Osteoblast (primary cell): Measurements from ENCODE around the gene NEUROG3. TPM values are rescaled to one million over a fixed set of nuclear protein-coding genes. Genes with fewer than 3 reads are reported as not detected.

Experiments
- DNase-seq: peaks from one replicate; pipeline ENCODE4 v3.0.0; 2011; ENCODE audit warnings: low spot score, mixed read lengths; ENCODE audit not compliant: insufficient read length; ENCODE audit errors: missing footprints
- H2AFZ ChIP-seq: 2 replicates; pipeline ENCODE4 v1.6.0; 2011; ENCODE audit warnings: mild to moderate bottlenecking, low read length
- H3K27ac ChIP-seq: 2 replicates; pipeline ENCODE4 v1.5.1; 2011; ENCODE audit warnings: mild to moderate bottlenecking, low read depth, low read length, moderate library complexity
- H3K27me3 ChIP-seq: 2 replicates; pipeline ENCODE4 v1.6.0; 2012; ENCODE audit warnings: mild to moderate bottlenecking, control low read depth, inconsistent platforms, low read length, moderate library complexity; ENCODE audit not compliant: insufficient read depth
- H3K36me3 ChIP-seq: 2 replicates; pipeline ENCODE4 v1.5.1; 2011; ENCODE audit warnings: mild to moderate bottlenecking, low read length, control low read depth, moderate library complexity; ENCODE audit not compliant: insufficient read depth
- H3K4me1 ChIP-seq: 2 replicates; pipeline ENCODE4 v1.5.1; 2011; ENCODE audit warnings: mild to moderate bottlenecking, low read length, control low read depth, moderate library complexity; ENCODE audit not compliant: insufficient read depth
- H3K4me2 ChIP-seq: 2 replicates; pipeline ENCODE4 v1.6.0; 2011; ENCODE audit warnings: mild to moderate bottlenecking, low read length; ENCODE audit not compliant: insufficient read depth
- H3K4me3 ChIP-seq: fragments of 200-600 bp; sonication (generic); 3 replicates; pipeline ENCODE4 v1.5.1; 2012; ENCODE audit warnings: mild to moderate bottlenecking, low read length, inconsistent platforms; ENCODE audit not compliant: insufficient read depth
- H3K79me2 ChIP-seq: 2 replicates; pipeline ENCODE4 v1.6.0; 2012; ENCODE audit warnings: mild to moderate bottlenecking, low read length, control low read depth, inconsistent platforms; ENCODE audit not compliant: insufficient read depth
- H3K9me3 ChIP-seq: 2 replicates; pipeline ENCODE4 v1.5.1; 2011; ENCODE audit warnings: low read depth, low read length, control low read depth
- H4K20me1 ChIP-seq: 2 replicates; pipeline ENCODE4 v1.6.0; 2012; ENCODE audit warnings: mild to moderate bottlenecking, low read length, control low read depth; ENCODE audit not compliant: insufficient read depth
- total RNA-seq: library from RNA; depleted of rRNA; stranded (reverse); fragments of >200 nt; gene quantifications from 2 replicates; pipeline ENCODE4 v1.2.3, GENCODE V29; 2012
- TF ChIP-seq, protein P1 (sequence below): IDR thresholded peaks from 2 replicates; pipeline ENCODE4 v1.5.1; 2011; ENCODE audit warnings: mild to moderate bottlenecking, low read depth, low read length, moderate library complexity; ENCODE audit errors: extremely low read depth

NEUROG3 gene
- total RNA-seq, 1 donor: not detected

DNA sequence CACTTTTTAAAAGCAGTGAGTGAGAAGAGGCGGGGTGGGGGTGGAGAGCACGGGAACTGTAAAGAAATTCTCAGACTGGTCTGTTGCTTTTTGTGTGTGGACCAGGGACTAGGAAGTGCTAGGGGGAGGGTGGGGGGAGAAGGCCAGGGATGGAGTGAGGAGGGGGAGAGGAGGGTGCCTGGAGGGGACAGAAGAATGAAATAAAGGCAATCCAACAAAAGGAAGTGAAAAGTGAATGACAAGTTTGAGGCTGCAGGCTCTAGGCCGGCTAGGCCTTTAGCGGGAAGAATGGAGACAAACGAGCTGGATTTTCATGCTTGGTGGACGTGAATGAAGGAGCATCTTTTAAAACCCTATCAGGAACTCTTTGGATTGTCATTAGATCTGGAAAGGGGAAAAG, 13.7 kb downstream of the NEUROG3 start:
- Histone ChIP-seq H4K20me1 (no peaks in the 10 kb centered on the region), H3K4me3 (no peak overlapping the region), H3K36me3 (no peaks in the 10 kb centered on the region), H3K4me1 (no peaks in the 10 kb centered on the region), H3K9me3 (no peaks in the 10 kb centered on the region), H3K79me2 (no peaks in the 10 kb centered on the region), H3K4me2 (no peak overlapping the region), H2AFZ (no peak overlapping the region), H3K27ac (no peak overlapping the region), H3K27me3 (peaks cover 28% of the 10 kb centered on the region)
- TF ChIP-seq, protein P1, sequence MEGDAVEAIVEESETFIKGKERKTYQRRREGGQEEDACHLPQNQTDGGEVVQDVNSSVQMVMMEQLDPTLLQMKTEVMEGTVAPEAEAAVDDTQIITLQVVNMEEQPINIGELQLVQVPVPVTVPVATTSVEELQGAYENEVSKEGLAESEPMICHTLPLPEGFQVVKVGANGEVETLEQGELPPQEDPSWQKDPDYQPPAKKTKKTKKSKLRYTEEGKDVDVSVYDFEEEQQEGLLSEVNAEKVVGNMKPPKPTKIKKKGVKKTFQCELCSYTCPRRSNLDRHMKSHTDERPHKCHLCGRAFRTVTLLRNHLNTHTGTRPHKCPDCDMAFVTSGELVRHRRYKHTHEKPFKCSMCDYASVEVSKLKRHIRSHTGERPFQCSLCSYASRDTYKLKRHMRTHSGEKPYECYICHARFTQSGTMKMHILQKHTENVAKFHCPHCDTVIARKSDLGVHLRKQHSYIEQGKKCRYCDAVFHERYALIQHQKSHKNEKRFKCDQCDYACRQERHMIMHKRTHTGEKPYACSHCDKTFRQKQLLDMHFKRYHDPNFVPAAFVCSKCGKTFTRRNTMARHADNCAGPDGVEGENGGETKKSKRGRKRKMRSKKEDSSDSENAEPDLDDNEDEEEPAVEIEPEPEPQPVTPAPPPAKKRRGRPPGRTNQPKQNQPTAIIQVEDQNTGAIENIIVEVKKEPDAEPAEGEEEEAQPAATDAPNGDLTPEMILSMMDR: no peak
- no peak for DNase-seq

- DNase-seq: no peak
- H3K36me3 ChIP-seq: no peaks in the 10 kb centered on the region
- H3K27me3 ChIP-seq: peaks cover 26% of the 10 kb centered on the region
- no peak overlapping the region for H3K4me3 ChIP-seq
- H3K4me1 ChIP-seq: no peaks in the 10 kb centered on the region
- H3K4me2 ChIP-seq: no peak overlapping the region
- no peaks in the 10 kb centered on the region for H3K79me2 ChIP-seq
- no peaks in the 10 kb centered on the region for H3K9me3 ChIP-seq
- TF ChIP-seq, protein P1: no peak
- H4K20me1 ChIP-seq: no peaks in the 10 kb centered on the region
- H2AFZ ChIP-seq: no peak overlapping the region
- no peak overlapping the region for H3K27ac ChIP-seq
Observed at GRCh38 chr10:69558559-69558958, 14.7 kb downstream of the NEUROG3 start.

GRCh38 chr10:69554611-69555010, 18.6 kb downstream of the NEUROG3 start:
- H3K4me2 ChIP-seq: no peak overlapping the region
- no peaks in the 10 kb centered on the region for H4K20me1 ChIP-seq
- H3K4me3 ChIP-seq: no peak overlapping the region
- H3K27me3 ChIP-seq: peaks cover 24% of the 10 kb centered on the region
- DNase-seq: no peak
- no peaks in the 10 kb centered on the region for H3K36me3 ChIP-seq
- no peak overlapping the region for H2AFZ ChIP-seq
- no peak overlapping the region for H3K27ac ChIP-seq
- H3K4me1 ChIP-seq: no peaks in the 10 kb centered on the region
- H3K79me2 ChIP-seq: no peaks in the 10 kb centered on the region
- TF ChIP-seq, protein P1: no peak
- H3K9me3 ChIP-seq: peaks cover 2% of the 10 kb centered on the region

GRCh38 chr10:69553328-69553727, 19.9 kb downstream of the NEUROG3 start:
- Histone ChIP-seq H4K20me1 (no peaks in the 10 kb centered on the region), H3K9me3 (peaks cover 3% of the 10 kb centered on the region), H3K4me3 (no peak overlapping the region), H3K36me3 (no peaks in the 10 kb centered on the region), H3K4me2 (no peak overlapping the region), H3K27ac (no peak overlapping the region), H3K4me1 (no peaks in the 10 kb centered on the region), H3K27me3 (peaks cover 16% of the 10 kb centered on the region), H3K79me2 (no peaks in the 10 kb centered on the region), H2AFZ (no peak overlapping the region)
- TF ChIP-seq, protein P1: no peak
- DNase-seq: no peak
